Right atrium auricular region (tissue), 2 donors: ENCODE results near the gene SEMA3A. TPM values are rescaled to one million over a fixed set of nuclear protein-coding genes. Genes with fewer than 3 reads are reported as not detected.

Experiments
- DNase-seq: peaks from one replicate; pipeline ENCODE4 v3.0.0-alpha.2; 2019; ENCODE audit warnings: low spot score
- H3K27ac ChIP-seq, 2 donors: fragments of 200-600 bp; sonication (generic); 1 replicate in 1 of 2; 2 replicates in 1 of 2; pipeline ENCODE4 v1.5.1; 2016 to 2019
- H3K27me3 ChIP-seq, 2 donors: fragments of 200-600 bp; sonication (generic); one replicate each; pipeline versions ENCODE4 v1.5.1 to v1.6.0; 2017 to 2019
- H3K36me3 ChIP-seq: fragments of 200-600 bp; sonication (generic); one replicate; pipeline ENCODE4 v1.5.1; 2016
- H3K4me1 ChIP-seq, 2 donors: fragments of 200-600 bp; sonication (generic); one replicate each; pipeline versions ENCODE4 v1.5.1 to v1.6.0; 2017 to 2019
- H3K4me3 ChIP-seq, 2 donors: fragments of 200-600 bp; sonication (generic); 1 replicate in 1 of 2; 2 replicates in 1 of 2; pipeline ENCODE4 v1.5.1; 2017 to 2019; ENCODE audit warnings: mild to moderate bottlenecking in 1 of 2, moderate library complexity in 1 of 2
- H3K9me3 ChIP-seq, 2 donors: fragments of 200-600 bp; sonication (generic); one replicate each; pipeline ENCODE4 v1.5.1; 2019
- total RNA-seq, 2 donors: library from RNA; depleted of rRNA; stranded (reverse); fragments of >200 nt; gene quantifications; one replicate each; pipeline ENCODE4 v1.1.0, GENCODE V29; 2016
- TF ChIP-seq, protein P1 (sequence below), 2 donors: fragments of 200-600 bp; sonication (generic); IDR thresholded peaks; one replicate each; pipeline ENCODE4 v1.5.1; 2019; ENCODE audit warnings: antibody characterized with exemption in 2 of 2

Gene SEMA3A
- total RNA-seq, 2 donors from 2014 or later, result 3.6 to 6.1 TPM

- no peaks in the 10 kb centered on the region for H3K27me3 ChIP-seq
- TF ChIP-seq, protein P1, sequence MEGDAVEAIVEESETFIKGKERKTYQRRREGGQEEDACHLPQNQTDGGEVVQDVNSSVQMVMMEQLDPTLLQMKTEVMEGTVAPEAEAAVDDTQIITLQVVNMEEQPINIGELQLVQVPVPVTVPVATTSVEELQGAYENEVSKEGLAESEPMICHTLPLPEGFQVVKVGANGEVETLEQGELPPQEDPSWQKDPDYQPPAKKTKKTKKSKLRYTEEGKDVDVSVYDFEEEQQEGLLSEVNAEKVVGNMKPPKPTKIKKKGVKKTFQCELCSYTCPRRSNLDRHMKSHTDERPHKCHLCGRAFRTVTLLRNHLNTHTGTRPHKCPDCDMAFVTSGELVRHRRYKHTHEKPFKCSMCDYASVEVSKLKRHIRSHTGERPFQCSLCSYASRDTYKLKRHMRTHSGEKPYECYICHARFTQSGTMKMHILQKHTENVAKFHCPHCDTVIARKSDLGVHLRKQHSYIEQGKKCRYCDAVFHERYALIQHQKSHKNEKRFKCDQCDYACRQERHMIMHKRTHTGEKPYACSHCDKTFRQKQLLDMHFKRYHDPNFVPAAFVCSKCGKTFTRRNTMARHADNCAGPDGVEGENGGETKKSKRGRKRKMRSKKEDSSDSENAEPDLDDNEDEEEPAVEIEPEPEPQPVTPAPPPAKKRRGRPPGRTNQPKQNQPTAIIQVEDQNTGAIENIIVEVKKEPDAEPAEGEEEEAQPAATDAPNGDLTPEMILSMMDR (IDR thresholded peaks at IDR 0.05), result peak in 1 of 2 donors; percentile 57
- no peak overlapping the region for H3K27ac ChIP-seq
- H3K4me3 ChIP-seq, result no peak overlapping the region
- no peak for DNase-seq
- no peaks in the 10 kb centered on the region for H3K9me3 ChIP-seq
- no peaks in the 10 kb centered on the region for H3K4me1 ChIP-seq
- H3K36me3 ChIP-seq, result no peaks in the 10 kb centered on the region
Measured at GRCh38 chr7:84188786-84189405, 5.7 kb downstream of the SEMA3A start.

DNA sequence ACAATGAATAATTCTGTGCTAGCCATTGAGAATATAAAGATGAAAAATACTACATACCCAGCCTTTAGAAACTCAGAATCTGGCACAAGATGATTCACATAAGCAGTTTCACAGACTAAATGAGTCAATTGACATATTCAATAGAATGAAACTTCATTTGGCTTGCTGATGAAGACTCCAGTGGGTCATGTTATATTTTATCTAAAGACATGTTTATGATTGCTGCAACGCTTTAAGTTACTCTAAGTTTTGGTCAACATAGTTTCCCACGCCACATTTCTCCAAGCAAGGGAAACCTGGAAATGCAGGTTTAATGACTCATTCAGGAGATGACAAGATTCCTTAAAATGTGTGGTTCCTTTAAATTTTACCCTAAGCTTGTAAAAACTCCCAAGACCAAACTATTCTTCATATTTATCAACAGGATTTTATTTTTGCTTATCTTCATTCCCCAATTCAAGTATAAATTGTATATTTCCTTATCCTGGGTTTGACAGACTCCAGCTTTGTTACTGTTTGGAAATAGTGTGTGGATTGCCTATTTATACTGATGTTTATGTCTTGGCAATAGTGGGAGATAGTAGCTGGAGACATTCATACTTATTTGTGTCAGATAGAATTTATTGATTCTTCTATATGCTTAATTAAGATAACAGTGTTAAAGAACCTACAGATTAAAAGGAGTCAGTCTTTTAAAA, 6.6 kb downstream of the SEMA3A start:
- no peaks in the 10 kb centered on the region for H3K4me1 ChIP-seq
- no peaks in the 10 kb centered on the region for H3K9me3 ChIP-seq
- TF ChIP-seq, protein P1 (IDR thresholded peaks at IDR 0.05), result no peak
- no peaks in the 10 kb centered on the region for H3K27me3 ChIP-seq
- H3K27ac ChIP-seq, result no peak overlapping the region
- no peaks in the 10 kb centered on the region for H3K36me3 ChIP-seq
- no peak for DNase-seq
- H3K4me3 ChIP-seq, result no peak overlapping the region

- H3K4me3 ChIP-seq, result no peak overlapping the region
- no peaks in the 10 kb centered on the region for H3K36me3 ChIP-seq
- DNase-seq, result no peak
- no peaks in the 10 kb centered on the region for H3K27me3 ChIP-seq
- TF ChIP-seq, protein P1 (IDR thresholded peaks at IDR 0.05), result no peak
- no peaks in the 10 kb centered on the region for H3K4me1 ChIP-seq
- no peaks in the 10 kb centered on the region for H3K9me3 ChIP-seq
- no peak overlapping the region for H3K27ac ChIP-seq
Measured at GRCh38 chr7:84187087-84187805, 7.3 kb downstream of the SEMA3A start.

DNA sequence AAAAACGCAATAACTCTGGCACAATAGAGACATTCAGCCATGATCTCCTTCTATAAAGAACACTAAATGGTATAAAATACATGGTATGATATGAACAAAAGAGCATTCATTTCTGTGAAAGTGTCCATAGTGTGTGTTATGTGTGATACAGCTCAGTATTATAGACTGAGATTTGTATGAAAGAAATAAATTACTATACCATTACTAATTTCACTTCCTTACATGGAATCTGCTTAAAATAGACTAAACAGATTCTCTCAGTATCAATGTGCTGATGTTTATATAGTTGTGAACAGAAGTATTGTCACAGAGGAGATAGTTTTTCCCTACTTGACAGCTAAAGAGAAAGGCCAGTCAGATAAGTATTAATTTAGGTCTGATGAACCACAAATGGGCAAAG, 10.8 kb downstream of the SEMA3A start:
- TF ChIP-seq, protein P1 (IDR thresholded peaks at IDR 0.05), result no peak
- H3K27me3 ChIP-seq, result no peaks in the 10 kb centered on the region
- H3K36me3 ChIP-seq, result no peaks in the 10 kb centered on the region

GRCh38 chr7:84182301-84182700, 12.3 kb downstream of the SEMA3A start:
- TF ChIP-seq, protein P1 (IDR thresholded peaks at IDR 0.05), result no peak
- Histone ChIP-seq H3K9me3 (no peaks in the 10 kb centered on the region), H3K4me3 (no peak overlapping the region), H3K4me1 (no peaks in the 10 kb centered on the region), H3K36me3 (no peaks in the 10 kb centered on the region), H3K27ac (no peak overlapping the region), H3K27me3 (no peaks in the 10 kb centered on the region)
- no peak for DNase-seq

More for the DNA sequence above, 10.8 kb downstream of the SEMA3A start:
- Histone ChIP-seq H3K4me3 (no peak overlapping the region), H3K4me1 (no peaks in the 10 kb centered on the region), H3K27ac (no peak overlapping the region), H3K9me3 (no peaks in the 10 kb centered on the region)
- DNase-seq, result no peak
